K562 (cell line): ENCODE data around the gene AMDHD2.

Experiments used
- ATF1 ChIP-seq, 2 experiments: fragments of 450-650 bp in 1 of 2; IDR thresholded peaks; 2 replicates each; pipeline ENCODE4 v1.6.1; 2016; ENCODE audit warnings: missing compliant biosample characterization in 1 of 2, missing genetic modification characterization in 1 of 2
- MAFK ChIP-seq: IDR thresholded peaks from 2 replicates; pipeline ENCODE4 v1.6.1; 2011; ENCODE audit warnings: low read length, improper control_type of control experiment
- MTA3 ChIP-seq: fragments of 450-650 bp; formaldehyde crosslinking; IDR thresholded peaks from 2 replicates; pipeline ENCODE4 v1.6.1; 2017; ENCODE audit warnings: mild to moderate bottlenecking, borderline replicate concordance
- POLR3G ChIP-seq: IDR thresholded peaks from 2 replicates; pipeline ENCODE4 v1.6.1; 2011; ENCODE audit not compliant: insufficient read length, insufficient replicate concordance; ENCODE audit errors: extremely low read depth
- TAF1 ChIP-seq: IDR thresholded peaks from 2 replicates; pipeline ENCODE4 v1.6.1; 2011; ENCODE audit warnings: mild to moderate bottlenecking, low read length, moderate library complexity; ENCODE audit not compliant: insufficient read depth, control insufficient read depth, severe bottlenecking; ENCODE audit errors: extremely low read depth
- TF ChIP-seq, protein P1 (sequence below): sonication (generic); formaldehyde crosslinking; IDR thresholded peaks from 2 replicates; pipeline ENCODE4 v1.8.0; 2022; ENCODE audit warnings: mild to moderate bottlenecking, low read depth, missing genetic modification reagents
- TF ChIP-seq, protein P2 (sequence below), 3 experiments: IDR thresholded peaks in 2 of 3; conservative IDR thresholded peaks in 1 of 3; 2 replicates each; pipeline ENCODE4 v1.5.1; 2011 to 2012; ENCODE audit warnings: low read length in 3 of 3, mild to moderate bottlenecking in 3 of 3, control low read depth in 2 of 3, improper control_type of control experiment in 1 of 3, inconsistent platforms in 1 of 3, low read depth in 1 of 3, mixed read lengths in 1 of 3, moderate library complexity in 1 of 3; ENCODE audit not compliant: insufficient read depth in 2 of 3
- TF ChIP-seq, protein P3 (sequence below): fragments of 450-650 bp; IDR thresholded peaks from 2 replicates; pipeline ENCODE4 v1.6.1; 2016; ENCODE audit warnings: antibody characterized with exemption
- TF ChIP-seq, protein P4 (sequence below): fragments of 450-650 bp; formaldehyde crosslinking; IDR thresholded peaks from 2 replicates; pipeline ENCODE4 v1.4.0; 2020; ENCODE audit warnings: mild to moderate bottlenecking, moderate library complexity

DNA sequence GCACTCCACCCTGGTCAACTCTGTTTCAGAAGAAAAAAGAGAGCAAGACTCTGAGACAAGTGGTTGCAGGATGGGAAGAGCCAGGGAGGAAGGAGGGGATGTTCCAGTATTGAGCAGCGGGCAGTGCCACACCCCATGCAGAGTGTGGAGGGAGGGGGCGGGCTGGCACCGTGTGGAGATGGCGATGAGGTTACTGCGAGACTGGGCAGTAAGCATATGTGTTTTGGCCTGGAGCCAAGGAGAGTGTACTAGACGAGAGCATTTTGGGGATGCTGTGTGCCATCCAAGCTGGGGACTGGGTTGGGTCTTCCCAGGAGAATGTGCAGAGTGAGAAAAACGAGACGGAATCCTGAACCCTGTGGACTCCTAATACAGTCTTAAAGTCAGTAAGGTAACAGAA is 41.9 kb upstream of the AMDHD2 start:
- no peak for TF ChIP-seq MTA3
- TF ChIP-seq, protein P1, sequence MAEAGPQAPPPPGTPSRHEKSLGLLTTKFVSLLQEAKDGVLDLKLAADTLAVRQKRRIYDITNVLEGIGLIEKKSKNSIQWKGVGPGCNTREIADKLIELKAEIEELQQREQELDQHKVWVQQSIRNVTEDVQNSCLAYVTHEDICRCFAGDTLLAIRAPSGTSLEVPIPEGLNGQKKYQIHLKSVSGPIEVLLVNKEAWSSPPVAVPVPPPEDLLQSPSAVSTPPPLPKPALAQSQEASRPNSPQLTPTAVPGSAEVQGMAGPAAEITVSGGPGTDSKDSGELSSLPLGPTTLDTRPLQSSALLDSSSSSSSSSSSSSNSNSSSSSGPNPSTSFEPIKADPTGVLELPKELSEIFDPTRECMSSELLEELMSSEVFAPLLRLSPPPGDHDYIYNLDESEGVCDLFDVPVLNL: no peak
- no peak for TF ChIP-seq ATF1 (CRISPR knock-in tag; IDR thresholded peaks at IDR 0.05)
- TF ChIP-seq ATF1 (tag; IDR thresholded peaks at IDR 0.05): no peak
- TF ChIP-seq, protein P2, sequence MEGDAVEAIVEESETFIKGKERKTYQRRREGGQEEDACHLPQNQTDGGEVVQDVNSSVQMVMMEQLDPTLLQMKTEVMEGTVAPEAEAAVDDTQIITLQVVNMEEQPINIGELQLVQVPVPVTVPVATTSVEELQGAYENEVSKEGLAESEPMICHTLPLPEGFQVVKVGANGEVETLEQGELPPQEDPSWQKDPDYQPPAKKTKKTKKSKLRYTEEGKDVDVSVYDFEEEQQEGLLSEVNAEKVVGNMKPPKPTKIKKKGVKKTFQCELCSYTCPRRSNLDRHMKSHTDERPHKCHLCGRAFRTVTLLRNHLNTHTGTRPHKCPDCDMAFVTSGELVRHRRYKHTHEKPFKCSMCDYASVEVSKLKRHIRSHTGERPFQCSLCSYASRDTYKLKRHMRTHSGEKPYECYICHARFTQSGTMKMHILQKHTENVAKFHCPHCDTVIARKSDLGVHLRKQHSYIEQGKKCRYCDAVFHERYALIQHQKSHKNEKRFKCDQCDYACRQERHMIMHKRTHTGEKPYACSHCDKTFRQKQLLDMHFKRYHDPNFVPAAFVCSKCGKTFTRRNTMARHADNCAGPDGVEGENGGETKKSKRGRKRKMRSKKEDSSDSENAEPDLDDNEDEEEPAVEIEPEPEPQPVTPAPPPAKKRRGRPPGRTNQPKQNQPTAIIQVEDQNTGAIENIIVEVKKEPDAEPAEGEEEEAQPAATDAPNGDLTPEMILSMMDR (IDR thresholded peaks at IDR 0.05 in 2 of 3, conservative IDR thresholded peaks at IDR 0.05 in 1 of 3; ENCODE audit: insufficient read depth in 2 of 3, low read depth in 1 of 3, low read length in 3 of 3): no peak
- TF ChIP-seq, protein P3, sequence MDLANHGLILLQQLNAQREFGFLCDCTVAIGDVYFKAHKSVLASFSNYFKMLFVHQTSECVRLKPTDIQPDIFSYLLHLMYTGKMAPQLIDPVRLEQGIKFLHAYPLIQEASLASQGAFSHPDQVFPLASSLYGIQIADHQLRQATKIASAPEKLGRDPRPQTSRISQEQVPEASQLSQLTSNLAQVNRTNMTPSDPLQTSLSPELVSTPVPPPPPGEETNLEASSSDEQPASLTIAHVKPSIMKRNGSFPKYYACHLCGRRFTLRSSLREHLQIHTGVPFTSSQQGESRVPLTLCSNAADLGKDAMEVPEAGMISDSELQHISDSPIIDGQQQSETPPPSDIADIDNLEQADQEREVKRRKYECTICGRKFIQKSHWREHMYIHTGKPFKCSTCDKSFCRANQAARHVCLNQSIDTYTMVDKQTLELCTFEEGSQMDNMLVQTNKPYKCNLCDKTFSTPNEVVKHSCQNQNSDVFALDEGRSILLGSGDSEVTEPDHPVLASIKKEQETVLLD: no peak
- TF ChIP-seq MAFK: no peak
- no peak for TF ChIP-seq POLR3G
- TF ChIP-seq TAF1: no peak
- TF ChIP-seq, protein P4, sequence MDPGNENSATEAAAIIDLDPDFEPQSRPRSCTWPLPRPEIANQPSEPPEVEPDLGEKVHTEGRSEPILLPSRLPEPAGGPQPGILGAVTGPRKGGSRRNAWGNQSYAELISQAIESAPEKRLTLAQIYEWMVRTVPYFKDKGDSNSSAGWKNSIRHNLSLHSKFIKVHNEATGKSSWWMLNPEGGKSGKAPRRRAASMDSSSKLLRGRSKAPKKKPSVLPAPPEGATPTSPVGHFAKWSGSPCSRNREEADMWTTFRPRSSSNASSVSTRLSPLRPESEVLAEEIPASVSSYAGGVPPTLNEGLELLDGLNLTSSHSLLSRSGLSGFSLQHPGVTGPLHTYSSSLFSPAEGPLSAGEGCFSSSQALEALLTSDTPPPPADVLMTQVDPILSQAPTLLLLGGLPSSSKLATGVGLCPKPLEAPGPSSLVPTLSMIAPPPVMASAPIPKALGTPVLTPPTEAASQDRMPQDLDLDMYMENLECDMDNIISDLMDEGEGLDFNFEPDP: no peak
